ENCODE data around the gene KNTC1. TPM values are rescaled to one million over a fixed set of nuclear protein-coding genes. Genes with fewer than 3 reads are reported as not detected.
A peak's percentile ranks its signal among the peaks of the same experiment; 100 is the strongest.
"Not testable (repeated sequence)": the region's sequence is repeated elsewhere in the genome, so short reads cannot be mapped to it uniquely, and the experiment has no call there.

Gene KNTC1
- 8.4 TPM for total RNA-seq
- long read RNA-seq, partial matches to known transcripts: 0 of 3 reads
- long read RNA-seq, other reads (novel, unspliced or antisense): 3 of 3 reads

GRCh38 chr12:122526683-122527477 lies at the start of gene KNTC1, which contains the start of gene RSRC2:
Gene KNTC1 (plus strand): TSS chr12:122527249. CDS start chr12:122530064, 2,815 bp downstream.
Gene RSRC2 (minus strand): TSS chr12:122526936. CDS start chr12:122526853, 83 bp downstream.
- H3K27ac ChIP-seq: peak within 1 kb of the TSS; percentile 97
- H3K36me3 ChIP-seq: peaks cover 20% of the 10 kb centered on the region
- intact Hi-C loops (cut with DNase I): no loop called here
- H3K4me1 ChIP-seq: peaks cover 37% of the 10 kb centered on the region
- peak within 1 kb of the TSS; percentile 79 for H3K4me3 ChIP-seq
- DNase-seq (peak; percentile 97), ATAC-seq (peak; percentile 98)
- TF ChIP-seq CTCF (IDR thresholded peaks at IDR 0.05): no peak
- H3K27me3 ChIP-seq: no peaks in the 10 kb centered on the region
- H3K9me3 ChIP-seq: no peaks in the 10 kb centered on the region

GRCh38 chr12:122480753-122481152 lies 46.3 kb upstream of the KNTC1 start:
- Histone ChIP-seq H3K27me3 (no peaks in the 10 kb centered on the region), H3K36me3 (peaks cover 92% of the 10 kb centered on the region), H3K4me1 (no peaks in the 10 kb centered on the region), H3K4me3 (no peak overlapping the region), H3K9me3 (no peaks in the 10 kb centered on the region), H3K27ac (no peak overlapping the region)
- intact Hi-C loops (cut with DNase I): no loop called here
- TF ChIP-seq CTCF (IDR thresholded peaks at IDR 0.05): no peak
- DNase-seq (peak; percentile 20), ATAC-seq (no peak)

- Histone ChIP-seq H3K36me3 (peaks cover 89% of the 10 kb centered on the region), H3K9me3 (no peaks in the 10 kb centered on the region), H3K27ac (no peak overlapping the region), H3K4me3 (no peak overlapping the region), H3K27me3 (no peaks in the 10 kb centered on the region), H3K4me1 (no peaks in the 10 kb centered on the region)
- DNase-seq: no peak
- no peak for ATAC-seq
- no peak for TF ChIP-seq CTCF (IDR thresholded peaks at IDR 0.05)
- intact Hi-C loops (cut with DNase I): no loop called here
Observed at GRCh38 chr12:122481861-122482260, 45.2 kb upstream of the KNTC1 start.

- Histone ChIP-seq H3K27me3 (no peaks in the 10 kb centered on the region), H3K4me3 (no peak overlapping the region), H3K4me1 (no peaks in the 10 kb centered on the region), H3K9me3 (no peaks in the 10 kb centered on the region), H3K27ac (no peak overlapping the region), H3K36me3 (peaks cover 89% of the 10 kb centered on the region)
- DNase-seq (no peak), ATAC-seq (no peak)
- TF ChIP-seq CTCF (IDR thresholded peaks at IDR 0.05): no peak
- intact Hi-C loops (cut with DNase I): no loop called here
Observed at GRCh38 chr12:122483969-122484368, 43.1 kb upstream of the KNTC1 start.

GRCh38 chr12:122484385-122484784 lies 42.7 kb upstream of the KNTC1 start:
- H3K27me3 ChIP-seq; H3K9me3 ChIP-seq; H3K4me1 ChIP-seq; H3K27ac ChIP-seq; intact Hi-C loops (cut with DNase I); H3K4me3 ChIP-seq; DNase-seq; ATAC-seq: not testable (repeated sequence)
- peaks cover 89% of the 10 kb centered on the region for H3K36me3 ChIP-seq

- intact Hi-C loops (cut with DNase I): not testable (repeated sequence)
Observed at GRCh38 chr12:122486360-122486759, 40.7 kb upstream of the KNTC1 start.

More at GRCh38 chr12:122486360-122486759, 40.7 kb upstream of the KNTC1 start:
- not testable (repeated sequence) for DNase-seq, ATAC-seq, H3K4me3 ChIP-seq, H3K9me3 ChIP-seq, H3K27me3 ChIP-seq, H3K27ac ChIP-seq, H3K4me1 ChIP-seq
- H3K36me3 ChIP-seq: peaks cover 89% of the 10 kb centered on the region
